ENCODE results near the gene UCP2.

Gene UCP2

DNA sequence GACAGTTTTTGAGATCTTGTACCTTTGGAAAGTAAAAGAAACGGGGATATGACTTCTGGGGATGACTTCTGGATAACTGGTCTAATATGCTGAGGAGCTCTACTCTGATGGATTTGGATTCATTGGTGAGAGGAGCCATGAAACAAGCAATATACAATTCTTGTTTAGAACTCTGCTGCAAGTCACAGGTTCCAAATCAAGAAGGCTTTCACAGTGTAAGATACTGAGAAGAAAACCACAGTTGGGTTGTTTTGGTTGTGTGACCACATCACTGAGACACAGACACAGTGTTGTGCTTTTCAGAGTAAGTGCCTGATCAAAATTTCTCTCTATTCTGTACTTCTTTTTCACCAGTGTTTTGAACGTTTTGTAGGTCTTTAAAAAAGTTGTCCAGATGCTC, 13.1 kb upstream of the UCP2 start:
- H3K9ac ChIP-seq (ENCODE audit: low read depth, low read length, poor library complexity, severe bottlenecking): no peak overlapping the region
- H4K20me1 ChIP-seq (ENCODE audit: insufficient read depth, low read length, poor library complexity, severe bottlenecking): no peaks in the 10 kb centered on the region
- H2AFZ ChIP-seq (ENCODE audit: low read length): 0 out of 2 replicates have a peak overlapping the region, but pooled peaks have one; percentile 16
- no peaks in the 10 kb centered on the region for H3K27me3 ChIP-seq (ENCODE audit: insufficient read depth, low read length, poor library complexity, severe bottlenecking)
- H3K36me3 ChIP-seq (ENCODE audit: insufficient read depth, low read length): no peaks in the 10 kb centered on the region
- peak overlapping the region; percentile 61 for H3K4me2 ChIP-seq (ENCODE audit: low read depth, low read length, poor library complexity, severe bottlenecking)
- H3K9me3 ChIP-seq (ENCODE audit: insufficient read depth, low read depth, low read length): no peaks in the 10 kb centered on the region
- peaks cover 26% of the 10 kb centered on the region for H3K4me1 ChIP-seq (ENCODE audit: insufficient read depth, low read length, poor library complexity, severe bottlenecking)
- TF ChIP-seq EZH2phosphoT487 (IDR thresholded peaks at IDR 0.05; ENCODE audit: borderline replicate concordance) (no peak), CTCF (conservative IDR thresholded peaks at IDR 0.05; ENCODE audit: low read length) (no peak)
- no peaks in the 10 kb centered on the region for H3F3A ChIP-seq (ENCODE audit: low read depth)
- no peaks in the 10 kb centered on the region for H3K9me2 ChIP-seq (replicated peaks; ENCODE audit: low read depth, low read length)
- H3K4me3 ChIP-seq (ENCODE audit: low read length, poor library complexity, severe bottlenecking): peak overlapping the region; percentile 42
- H3K79me2 ChIP-seq (ENCODE audit: insufficient read depth, low read length): no peaks in the 10 kb centered on the region

DNA sequence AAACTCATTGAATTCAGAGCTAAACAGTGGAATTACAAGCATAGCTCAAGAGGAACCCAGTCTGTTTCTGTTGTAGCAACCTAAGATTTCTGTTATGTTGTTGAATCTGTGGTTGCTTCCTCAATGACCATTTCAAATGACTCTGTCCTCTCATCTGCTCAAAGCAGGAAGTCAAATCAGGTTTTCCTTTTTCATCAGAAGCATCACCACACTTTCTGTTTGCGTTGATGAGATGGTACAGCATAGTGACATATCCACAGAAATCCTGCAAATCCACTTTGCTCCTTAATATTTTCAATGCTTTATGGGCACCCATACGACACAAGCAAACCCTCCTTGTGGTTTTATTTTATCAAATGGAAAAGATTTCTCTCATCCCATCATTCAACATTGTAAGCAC, 12.6 kb upstream of the UCP2 start:
- 0 out of 2 replicates have a peak overlapping the region, but pooled peaks have one; percentile 16 for H2AFZ ChIP-seq (ENCODE audit: low read length)
- no peaks in the 10 kb centered on the region for H3K9me2 ChIP-seq (replicated peaks; ENCODE audit: low read depth, low read length)
- H3K27me3 ChIP-seq (ENCODE audit: insufficient read depth, low read length, poor library complexity, severe bottlenecking): no peaks in the 10 kb centered on the region
- TF ChIP-seq CTCF (conservative IDR thresholded peaks at IDR 0.05; ENCODE audit: low read length) (no peak), EZH2phosphoT487 (IDR thresholded peaks at IDR 0.05; ENCODE audit: borderline replicate concordance) (no peak)
- peaks cover 26% of the 10 kb centered on the region for H3K4me1 ChIP-seq (ENCODE audit: insufficient read depth, low read length, poor library complexity, severe bottlenecking)
- no peaks in the 10 kb centered on the region for H3F3A ChIP-seq (ENCODE audit: low read depth)
- peak overlapping the region; percentile 61 for H3K4me2 ChIP-seq (ENCODE audit: low read depth, low read length, poor library complexity, severe bottlenecking)
- H3K4me3 ChIP-seq (ENCODE audit: low read length, poor library complexity, severe bottlenecking): peak overlapping the region; percentile 42
- H3K79me2 ChIP-seq (ENCODE audit: insufficient read depth, low read length): no peaks in the 10 kb centered on the region
- H4K20me1 ChIP-seq (ENCODE audit: insufficient read depth, low read length, poor library complexity, severe bottlenecking): no peaks in the 10 kb centered on the region
- H3K9ac ChIP-seq (ENCODE audit: low read depth, low read length, poor library complexity, severe bottlenecking): peak overlapping the region; percentile 16
- no peaks in the 10 kb centered on the region for H3K9me3 ChIP-seq (ENCODE audit: insufficient read depth, low read depth, low read length)
- H3K36me3 ChIP-seq (ENCODE audit: insufficient read depth, low read length): no peaks in the 10 kb centered on the region

- Histone ChIP-seq H3K27me3 (ENCODE audit: insufficient read depth, low read length, poor library complexity, severe bottlenecking) (no peaks in the 10 kb centered on the region), H3K9ac (ENCODE audit: low read depth, low read length, poor library complexity, severe bottlenecking) (no peak overlapping the region), H3K4me2 (ENCODE audit: low read depth, low read length, poor library complexity, severe bottlenecking) (no peak overlapping the region), H3K79me2 (ENCODE audit: insufficient read depth, low read length) (no peaks in the 10 kb centered on the region), H4K20me1 (ENCODE audit: insufficient read depth, low read length, poor library complexity, severe bottlenecking) (no peaks in the 10 kb centered on the region), H3K9me3 (ENCODE audit: insufficient read depth, low read depth, low read length) (no peaks in the 10 kb centered on the region), H2AFZ (ENCODE audit: low read length) (peak overlapping the region; percentile 28; the same call in 1 of the 2 replicates), H3K9me2 (replicated peaks; ENCODE audit: low read depth, low read length) (no peaks in the 10 kb centered on the region), H3F3A (ENCODE audit: low read depth) (no peaks in the 10 kb centered on the region), H3K36me3 (ENCODE audit: insufficient read depth, low read length) (no peaks in the 10 kb centered on the region), H3K4me1 (ENCODE audit: insufficient read depth, low read length, poor library complexity, severe bottlenecking) (peaks cover 25% of the 10 kb centered on the region), H3K4me3 (ENCODE audit: low read length, poor library complexity, severe bottlenecking) (no peak overlapping the region)
- no peak for TF ChIP-seq EZH2phosphoT487 (IDR thresholded peaks at IDR 0.05; ENCODE audit: borderline replicate concordance)
- TF ChIP-seq CTCF (conservative IDR thresholded peaks at IDR 0.05; ENCODE audit: low read length): no peak
Observed at GRCh38 chr11:73991471-73992006, 8.9 kb upstream of the UCP2 start.

All from Loucy (cell line).